A673 (cell line): ENCODE results near the gene NUDC. TPM values are rescaled to one million over a fixed set of nuclear protein-coding genes. Genes with fewer than 3 reads are reported as not detected.

ENCODE experiments used
- BruUV-seq: library from RNA; stranded (reverse); fragments of 400-500 nt; replicated peaks from 2 replicates; lab custom pipeline; 2021; lab: Mats Ljungman, UMichigan
- CTCF ChIA-PET: fragments of 300-600 bp; sonication (Branson Sonifier 250); formaldehyde crosslinking; loops from one replicate; lab custom pipeline; 2022; ENCODE audit warnings: antibody characterized with exemption; lab: Charles Lee
- POLR2A ChIA-PET: fragments of 300-600 bp; sonication (Branson Sonifier 250); formaldehyde crosslinking; loops from one replicate; lab custom pipeline; 2022; ENCODE audit warnings: antibody characterized with exemption; ENCODE audit not compliant: low non-redundant PET; lab: Charles Lee
- DNase-seq: peaks from one replicate; pipeline ENCODE4 v3.0.0-alpha.2; 2015; ENCODE audit warnings: low spot score
- H3K27ac ChIP-seq: fragments of 200-600 bp; sonication (generic); 2 replicates; pipeline ENCODE4 v1.5.1; 2016; ENCODE audit warnings: mixed run types, low read depth, mild to moderate bottlenecking, mixed read lengths, antibody characterized with exemption, low read length; ENCODE audit not compliant: poor library complexity, severe bottlenecking
- H3K27me3 ChIP-seq: fragments of 200-600 bp; sonication (generic); replicated peaks from 2 replicates; pipeline ENCODE4 v1.6.1; 2017; ENCODE audit warnings: mixed run types, low read depth, mild to moderate bottlenecking, mixed read lengths, antibody characterized with exemption, low read length; ENCODE audit not compliant: insufficient read depth, poor library complexity
- H3K36me3 ChIP-seq: fragments of 200-600 bp; sonication (generic); 2 replicates; pipeline ENCODE4 v1.6.1; 2016; ENCODE audit warnings: mixed run types, mild to moderate bottlenecking, mixed read lengths, antibody characterized with exemption, low read length; ENCODE audit not compliant: insufficient read depth, poor library complexity, severe bottlenecking
- H3K4me1 ChIP-seq: fragments of 200-600 bp; sonication (generic); 2 replicates; pipeline ENCODE4 v1.6.1; 2017; ENCODE audit warnings: mixed run types, mild to moderate bottlenecking, mixed read lengths, antibody characterized with exemption, low read length; ENCODE audit not compliant: insufficient read depth, poor library complexity, severe bottlenecking
- H3K4me3 ChIP-seq: fragments of 200-600 bp; sonication (generic); 2 replicates; pipeline ENCODE4 v1.5.1; 2016; ENCODE audit warnings: low read depth, mixed run types, mild to moderate bottlenecking, mixed read lengths, low read length; ENCODE audit not compliant: poor library complexity, severe bottlenecking
- H3K9me3 ChIP-seq: fragments of 200-600 bp; sonication (generic); 2 replicates; pipeline ENCODE4 v1.6.1; 2016; ENCODE audit warnings: mixed run types, low read depth, mild to moderate bottlenecking, mixed read lengths, antibody characterized with exemption, low read length; ENCODE audit not compliant: poor library complexity, severe bottlenecking
- CTCF ChIP-seq: fragments of 300-800, 200-600 bp; sonication (generic); conservative IDR thresholded peaks from 2 replicates; pipeline ENCODE4 v1.5.1; 2017; ENCODE audit warnings: low read depth, mild to moderate bottlenecking, antibody characterized with exemption, low read length, moderate library complexity, mixed read lengths
- EZH2 ChIP-seq: fragments of 200-600 bp; sonication (generic); IDR thresholded peaks from 2 replicates; pipeline ENCODE4 v1.6.1; 2017; ENCODE audit warnings: borderline replicate concordance, low read depth, mild to moderate bottlenecking, mixed read lengths, antibody characterized with exemption, low read length; ENCODE audit not compliant: poor library complexity, severe bottlenecking
- intact Hi-C: fragments of 100-400 bp; cut with micrococcal nuclease; formaldehyde crosslinking; loops from one replicate; pipeline ENCODE4 v1.10.0; 2022; ENCODE audit not compliant: unreplicated experiment
- total RNA-seq: library from RNA; stranded (reverse); gene quantifications from 2 replicates; pipeline ENCODE4 v1.2.3, GENCODE V29; 2021

NUDC gene
- total RNA-seq, 1 experiment from 2014 or later: 187 TPM

- TF ChIP-seq CTCF (no peak), EZH2 (no peak)
- ChIA-PET CTCF (no interaction called here), POLR2A (no interaction called here)
- intact Hi-C loops: no loop called here
- no peaks in the 10 kb centered on the region for H3K4me1 ChIP-seq
- H3K9me3 ChIP-seq: no peaks in the 10 kb centered on the region
- DNase-seq: no peak
- H3K27me3 ChIP-seq: peaks cover 29% of the 10 kb centered on the region
- no peak overlapping the region for H3K27ac ChIP-seq
- H3K4me3 ChIP-seq: no peak overlapping the region
- no TSS peak for BruUV-seq
- no peaks in the 10 kb centered on the region for H3K36me3 ChIP-seq
Measured at GRCh38 chr1:26965213-26965612, 43.7 kb downstream of the NUDC start.

- POLR2A ChIA-PET: no interaction called here
Measured at GRCh38 chr1:26965628-26966027, 44.1 kb downstream of the NUDC start.

GRCh38 chr1:26970810-26971209 is 49.3 kb downstream of the NUDC start:
- H3K4me3 ChIP-seq: no peak overlapping the region
- H3K27me3 ChIP-seq: peaks cover 5% of the 10 kb centered on the region
- no TSS peak for BruUV-seq
- CTCF ChIA-PET: no interaction called here
- no peaks in the 10 kb centered on the region for H3K4me1 ChIP-seq
- H3K9me3 ChIP-seq: no peaks in the 10 kb centered on the region
- no peak overlapping the region for H3K27ac ChIP-seq
- DNase-seq: no peak
- intact Hi-C loops: no loop called here
- POLR2A ChIA-PET: no interaction called here
- H3K36me3 ChIP-seq: no peaks in the 10 kb centered on the region
- TF ChIP-seq CTCF (no peak), EZH2 (no peak)

More at GRCh38 chr1:26965628-26966027, 44.1 kb downstream of the NUDC start:
- H3K4me1 ChIP-seq: no peaks in the 10 kb centered on the region
- no peak overlapping the region for H3K27ac ChIP-seq
- intact Hi-C loops: no loop called here
- no peaks in the 10 kb centered on the region for H3K36me3 ChIP-seq
- TF ChIP-seq CTCF (no peak), EZH2 (no peak)
- no peak overlapping the region for H3K4me3 ChIP-seq
- H3K27me3 ChIP-seq: peaks cover 25% of the 10 kb centered on the region
- H3K9me3 ChIP-seq: no peaks in the 10 kb centered on the region
- DNase-seq: no peak
- BruUV-seq: no TSS peak
- CTCF ChIA-PET: no interaction called here
